ENCODE measurements around the gene SYP.
"Not testable (repeated sequence)": the region's sequence is repeated elsewhere in the genome, so short reads cannot be mapped to it uniquely, and the experiment has no call there.

SYP gene

GRCh38 chrX:49176421-49177326 lies 23.3 kb downstream of the SYP start:
- DNase-seq, result no peak
- intact Hi-C loops (cut with DNase I), result no loop called here

GRCh38 chrX:49175435-49176274 lies 24.3 kb downstream of the SYP start:
- intact Hi-C loops (cut with DNase I), result no loop called here
- DNase-seq, result no peak

- DNase-seq, result no peak
- intact Hi-C loops (cut with DNase I), result no loop called here
These were observed 25.3 kb downstream of the SYP start for GRCh38 chrX:49174723-49175122.

- DNase-seq, result not testable (repeated sequence)
These were observed 26.4 kb downstream of the SYP start for GRCh38 chrX:49173544-49173943.

GRCh38 chrX:49172280-49172780 lies 27.7 kb downstream of the SYP start:
- intact Hi-C loops (cut with DNase I), result no loop called here
- peak in 14 of 42 donors; percentile 20 to 54 (median 38) for DNase-seq

More at GRCh38 chrX:49173544-49173943, 26.4 kb downstream of the SYP start:
- intact Hi-C loops (cut with DNase I), result not testable (repeated sequence)

- DNase-seq, result peak in 3 of 42 donors; percentile 19 to 40 (median 27)
- intact Hi-C loops (cut with DNase I), result no loop called here
These were observed 28.2 kb downstream of the SYP start, which contains the start of gene PLP2 for GRCh38 chrX:49171752-49172279. Gene PLP2 (plus strand): TSS chrX:49171898. CDS start chrX:49172001, 103 bp downstream.

- intact Hi-C loops (cut with DNase I), result no loop called here
- DNase-seq, result no peak
These were observed 32.3 kb downstream of the SYP start for GRCh38 chrX:49167740-49168108.

GRCh38 chrX:49166914-49167739 lies 32.9 kb downstream of the SYP start:
- intact Hi-C loops (cut with DNase I), result no loop called here
- DNase-seq, result peak in 26 of 42 donors; percentile 15 to 62 (median 36)

- DNase-seq, result peak; percentile 31 to 77 (median 60)
- intact Hi-C loops (cut with DNase I), result no loop called here
These were observed 33.8 kb downstream of the SYP start for GRCh38 chrX:49165901-49166881.

GRCh38 chrX:49164589-49165360 lies 35.2 kb downstream of the SYP start:
- intact Hi-C loops (cut with DNase I), result no loop called here
- no peak for DNase-seq

GRCh38 chrX:49163555-49164419 lies 36.2 kb downstream of the SYP start:
- intact Hi-C loops (cut with DNase I), result no loop called here

GRCh38 chrX:49162620-49163019 lies 37.4 kb downstream of the SYP start, which contains the start of gene MAGIX:
Gene MAGIX (plus strand): TSS chrX:49162758. CDS start chrX:49162890, 132 bp downstream.
- no peak for DNase-seq
- intact Hi-C loops (cut with DNase I), result no loop called here

More at GRCh38 chrX:49163555-49164419, 36.2 kb downstream of the SYP start:
- DNase-seq, result peak; percentile 77 to 94 (median 86)

GRCh38 chrX:49161632-49162031 lies 38.4 kb downstream of the SYP start:
- intact Hi-C loops (cut with DNase I), result no loop called here
- no peak for DNase-seq

- DNase-seq, result no peak
These were observed 39.1 kb downstream of the SYP start for GRCh38 chrX:49160908-49161307.

GRCh38 chrX:49157194-49157593 lies 42.8 kb downstream of the SYP start:
- intact Hi-C loops (cut with DNase I), result no loop called here
- no peak for DNase-seq

More at GRCh38 chrX:49160908-49161307, 39.1 kb downstream of the SYP start:
- intact Hi-C loops (cut with DNase I), result no loop called here
